ENCODE results near the gene CD99. TPM values are rescaled to one million over a fixed set of nuclear protein-coding genes. Genes with fewer than 3 reads are reported as not detected.
"Not testable (repeated sequence)": the region's sequence is repeated elsewhere in the genome, so short reads cannot be mapped to it uniquely, and the experiment has no call there.

CD99 gene
- total RNA-seq, 1 donor, result 184 TPM

- not testable (repeated sequence) for H3K27me3 ChIP-seq (ENCODE audit: insufficient read depth, low read length); H3K4me1 ChIP-seq (ENCODE audit: insufficient read depth, low read length); H3K9me3 ChIP-seq (ENCODE audit: low read depth, low read length); H3K4me3 ChIP-seq (ENCODE audit: low read length)
Observed at GRCh38 chrX:2755163-2755715, 64.1 kb downstream of the CD99 start.

- no peaks in the 10 kb centered on the region for H3K9me3 ChIP-seq (ENCODE audit: low read depth, low read length)
- H3K4me3 ChIP-seq (ENCODE audit: low read length), result no peak overlapping the region
- H3K4me1 ChIP-seq (ENCODE audit: insufficient read depth, low read length), result no peaks in the 10 kb centered on the region
- no peaks in the 10 kb centered on the region for H3K27me3 ChIP-seq (ENCODE audit: insufficient read depth, low read length)
Observed at GRCh38 chrX:2756548-2756947, 65.5 kb downstream of the CD99 start.

DNA sequence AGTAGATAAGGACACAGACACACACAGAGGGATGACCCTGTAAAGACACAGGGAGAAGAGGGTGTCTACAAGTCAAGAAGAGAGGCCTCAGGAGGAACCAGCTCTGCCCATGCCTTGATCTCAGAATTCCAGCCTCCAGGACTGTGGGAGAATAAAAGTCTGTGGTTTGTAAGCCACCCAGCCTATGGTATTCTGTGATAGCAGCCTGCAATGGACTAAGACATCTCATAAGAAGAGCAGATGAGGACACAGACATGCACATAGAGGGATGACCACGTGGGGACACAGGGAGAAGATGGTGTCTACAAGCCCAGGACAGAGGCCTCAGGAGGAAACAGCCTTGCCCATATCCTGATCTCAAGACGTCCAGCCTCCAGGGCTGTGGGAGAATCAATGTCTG lies 70.2 kb downstream of the CD99 start:
- Histone ChIP-seq H3K9me3 (ENCODE audit: low read depth, low read length) (no peaks in the 10 kb centered on the region), H3K4me1 (ENCODE audit: insufficient read depth, low read length) (no peaks in the 10 kb centered on the region), H3K4me3 (ENCODE audit: low read length) (no peak overlapping the region), H3K27me3 (ENCODE audit: insufficient read depth, low read length) (no peaks in the 10 kb centered on the region)

DNA sequence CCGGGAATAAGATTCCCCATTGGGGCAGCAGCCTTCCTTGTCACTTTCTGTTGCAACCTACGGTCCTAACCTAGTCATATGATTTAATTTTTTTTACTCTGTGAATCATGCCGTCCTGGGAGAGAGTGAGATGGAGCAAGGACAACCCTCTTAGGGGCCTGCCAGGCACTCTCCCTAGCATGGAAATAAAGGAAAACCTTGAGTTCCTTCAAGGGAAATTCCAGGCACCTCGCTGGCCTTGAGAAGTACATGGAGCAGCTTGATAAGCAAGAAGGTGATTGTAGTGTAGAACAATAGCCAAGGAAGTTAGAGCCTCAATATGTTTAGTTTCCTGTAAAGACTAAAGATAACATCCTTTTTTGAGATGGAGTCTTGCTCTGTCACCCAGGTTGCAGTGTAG lies 71.6 kb downstream of the CD99 start:
- not testable (repeated sequence) for H3K27me3 ChIP-seq (ENCODE audit: insufficient read depth, low read length); H3K4me3 ChIP-seq (ENCODE audit: low read length); H3K9me3 ChIP-seq (ENCODE audit: low read depth, low read length); H3K4me1 ChIP-seq (ENCODE audit: insufficient read depth, low read length)

DNA sequence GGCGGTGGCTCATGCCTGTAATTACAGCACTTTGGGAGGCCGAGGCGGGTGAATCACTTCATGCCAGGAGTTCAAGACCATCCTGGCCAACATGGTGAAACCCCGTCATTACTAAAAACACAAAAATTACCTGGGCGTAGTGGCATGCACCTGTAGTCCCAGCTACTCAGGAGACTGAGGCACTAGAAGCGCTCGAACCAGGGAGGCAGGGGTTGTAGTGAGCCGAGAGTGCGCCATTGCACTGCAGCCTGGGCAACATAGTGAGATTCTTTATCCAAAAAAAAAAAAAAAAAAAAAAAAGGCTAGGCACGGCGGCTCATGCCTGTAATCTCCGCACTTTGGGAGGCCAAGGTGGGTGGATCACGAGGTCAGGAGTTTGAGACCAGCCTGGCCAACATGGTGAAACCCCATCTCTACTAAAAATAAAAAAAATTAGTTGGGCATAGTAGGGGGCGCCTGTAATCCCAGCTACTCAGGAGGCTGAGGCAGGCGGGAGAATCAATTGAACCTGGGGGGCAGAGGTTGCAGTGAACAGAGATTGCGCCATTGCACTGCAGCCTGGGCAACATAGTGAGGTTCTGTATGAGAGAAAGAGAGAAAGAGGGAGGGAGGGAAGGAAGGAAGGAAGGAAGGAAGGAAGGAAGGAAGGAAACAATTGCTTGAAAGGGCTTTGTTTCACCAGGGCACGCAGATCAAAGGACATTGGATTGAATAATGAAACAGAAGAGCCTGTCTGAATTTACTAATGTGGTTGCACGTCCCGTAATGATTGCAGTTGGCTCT lies 73.9 kb downstream of the CD99 start:
- H3K27me3 ChIP-seq (ENCODE audit: insufficient read depth, low read length), result not testable (repeated sequence)

GRCh38 chrX:2765549-2765830 lies 74.4 kb downstream of the CD99 start:
- Histone ChIP-seq H3K27me3 (ENCODE audit: insufficient read depth, low read length) (no peaks in the 10 kb centered on the region), H3K4me3 (ENCODE audit: low read length) (no peak overlapping the region), H3K9me3 (ENCODE audit: low read depth, low read length) (no peaks in the 10 kb centered on the region), H3K4me1 (ENCODE audit: insufficient read depth, low read length) (peaks cover 9% of the 10 kb centered on the region)

More for the DNA sequence above, 73.9 kb downstream of the CD99 start:
- H3K4me3 ChIP-seq (ENCODE audit: low read length); H3K9me3 ChIP-seq (ENCODE audit: low read depth, low read length); H3K4me1 ChIP-seq (ENCODE audit: insufficient read depth, low read length): not testable (repeated sequence)

GRCh38 chrX:2766906-2767305 lies 75.8 kb downstream of the CD99 start:
- no peak overlapping the region for H3K4me3 ChIP-seq (ENCODE audit: low read length)
- H3K9me3 ChIP-seq (ENCODE audit: low read depth, low read length), result no peaks in the 10 kb centered on the region
- no peaks in the 10 kb centered on the region for H3K27me3 ChIP-seq (ENCODE audit: insufficient read depth, low read length)
- peaks cover 9% of the 10 kb centered on the region for H3K4me1 ChIP-seq (ENCODE audit: insufficient read depth, low read length)

GRCh38 chrX:2767631-2768455 lies 76.7 kb downstream of the CD99 start:
- Histone ChIP-seq H3K4me1 (ENCODE audit: insufficient read depth, low read length) (peaks cover 9% of the 10 kb centered on the region), H3K4me3 (ENCODE audit: low read length) (no peak overlapping the region), H3K27me3 (ENCODE audit: insufficient read depth, low read length) (no peaks in the 10 kb centered on the region), H3K9me3 (ENCODE audit: low read depth, low read length) (no peaks in the 10 kb centered on the region)

DNA sequence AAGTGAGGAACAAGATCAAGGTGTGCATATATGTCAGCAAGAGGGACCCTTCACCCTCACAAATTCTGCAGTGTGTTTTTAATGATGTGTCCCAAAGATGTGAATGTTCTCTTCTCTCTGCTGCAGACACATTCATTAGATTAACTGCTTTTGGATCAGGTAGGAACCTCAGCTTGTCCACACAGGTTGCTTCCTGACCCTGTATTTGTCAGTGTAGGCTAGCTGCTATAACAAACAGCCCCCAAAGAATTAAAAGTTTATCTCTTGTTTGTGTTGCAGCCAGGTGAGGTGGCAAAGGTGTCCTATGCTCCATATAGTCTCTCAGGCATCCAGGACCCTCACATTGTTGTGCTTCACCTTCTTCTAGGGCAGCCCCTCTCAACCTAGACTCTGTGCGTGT lies 78.5 kb downstream of the CD99 start:
- peaks cover 9% of the 10 kb centered on the region for H3K4me1 ChIP-seq (ENCODE audit: insufficient read depth, low read length)
- H3K27me3 ChIP-seq (ENCODE audit: insufficient read depth, low read length), result no peaks in the 10 kb centered on the region
- no peak overlapping the region for H3K4me3 ChIP-seq (ENCODE audit: low read length)
- H3K9me3 ChIP-seq (ENCODE audit: low read depth, low read length), result no peaks in the 10 kb centered on the region

GRCh38 chrX:2773166-2774055 lies 82.3 kb downstream of the CD99 start:
- H3K4me1 ChIP-seq (ENCODE audit: insufficient read depth, low read length); H3K27me3 ChIP-seq (ENCODE audit: insufficient read depth, low read length); H3K9me3 ChIP-seq (ENCODE audit: low read depth, low read length); H3K4me3 ChIP-seq (ENCODE audit: low read length): not testable (repeated sequence)

DNA sequence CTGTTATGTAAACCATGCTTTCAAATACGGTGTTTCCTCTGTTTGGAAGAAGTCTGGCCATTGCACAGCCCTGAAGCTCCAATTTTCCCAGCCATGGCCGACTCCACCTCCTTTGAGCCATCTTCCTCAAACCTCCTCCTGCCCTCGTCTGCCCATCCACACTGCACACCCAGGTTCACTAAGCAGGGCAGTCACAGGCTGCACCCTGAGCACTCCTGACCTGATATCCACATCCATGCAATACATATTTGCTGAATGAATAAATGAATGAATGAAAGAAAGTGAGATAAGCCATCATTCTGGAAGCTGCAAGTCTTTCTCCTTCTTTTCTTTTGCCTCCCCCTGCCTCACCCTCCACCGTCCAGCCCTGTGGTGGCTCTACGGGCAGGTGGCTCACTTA lies 83.0 kb downstream of the CD99 start:
- H3K9me3 ChIP-seq (ENCODE audit: low read depth, low read length), result no peaks in the 10 kb centered on the region
- no peak overlapping the region for H3K4me3 ChIP-seq (ENCODE audit: low read length)
- H3K27me3 ChIP-seq (ENCODE audit: insufficient read depth, low read length), result no peaks in the 10 kb centered on the region
- no peaks in the 10 kb centered on the region for H3K4me1 ChIP-seq (ENCODE audit: insufficient read depth, low read length)

- Histone ChIP-seq H3K27me3 (ENCODE audit: insufficient read depth, low read length) (no peaks in the 10 kb centered on the region), H3K4me3 (ENCODE audit: low read length) (no peak overlapping the region), H3K9me3 (ENCODE audit: low read depth, low read length) (no peaks in the 10 kb centered on the region), H3K4me1 (ENCODE audit: insufficient read depth, low read length) (no peaks in the 10 kb centered on the region)
Observed at GRCh38 chrX:2774776-2775175, 83.7 kb downstream of the CD99 start.

DNA sequence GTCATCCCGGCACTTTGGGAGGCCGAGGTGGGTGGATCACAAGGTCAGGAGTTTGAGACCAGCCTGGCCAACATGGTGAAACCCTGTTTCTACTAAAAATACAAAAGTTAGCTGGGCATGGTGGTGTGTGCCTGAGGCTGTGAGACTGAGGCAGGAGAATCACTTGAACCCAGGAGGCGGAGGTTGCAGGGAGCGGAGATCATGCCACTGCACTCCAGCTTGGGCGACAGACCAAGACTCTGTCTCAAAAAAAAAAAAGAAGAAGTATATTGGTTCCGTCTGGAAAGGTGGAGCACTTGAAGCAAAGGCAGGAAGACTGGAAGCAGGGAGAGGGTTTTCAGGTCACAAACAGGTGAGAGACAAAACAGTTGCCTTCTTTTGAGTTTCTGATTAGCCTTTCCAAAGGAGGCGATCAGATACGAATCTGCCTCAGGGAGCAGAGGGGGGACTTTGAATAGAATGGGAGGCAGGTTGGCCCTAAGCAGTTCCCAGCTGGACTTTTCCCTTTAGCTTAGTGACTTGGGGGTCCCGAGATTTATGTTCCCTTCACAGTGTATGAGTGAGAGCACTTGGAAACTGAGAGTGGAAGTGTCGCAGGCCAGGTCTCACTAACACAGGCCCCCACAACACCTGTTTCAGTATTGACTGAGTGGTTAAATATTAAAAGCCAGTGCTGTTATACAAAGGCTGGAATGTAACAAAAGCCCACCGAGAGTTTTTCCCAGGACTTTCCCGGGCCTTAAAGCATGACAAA lies 89.6 kb downstream of the CD99 start:
- H3K9me3 ChIP-seq (ENCODE audit: low read depth, low read length); H3K4me1 ChIP-seq (ENCODE audit: insufficient read depth, low read length); H3K4me3 ChIP-seq (ENCODE audit: low read length); H3K27me3 ChIP-seq (ENCODE audit: insufficient read depth, low read length): not testable (repeated sequence)

DNA sequence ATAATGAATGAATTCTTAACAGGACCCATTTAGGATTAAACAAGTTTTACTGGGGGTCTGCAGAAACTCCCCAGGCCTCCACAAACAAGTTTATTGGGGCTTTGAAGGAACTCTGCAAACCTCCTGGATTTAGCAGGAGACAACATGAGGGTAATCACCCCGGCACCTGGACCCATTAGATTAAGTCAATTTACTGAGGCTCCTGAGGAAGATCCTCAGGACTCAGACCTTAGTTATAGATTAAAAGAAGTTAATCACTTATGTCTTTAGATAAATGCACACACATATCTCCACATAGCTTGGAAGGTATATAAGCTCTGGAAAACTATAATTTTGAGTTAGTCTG lies 90.1 kb downstream of the CD99 start:
- Histone ChIP-seq H3K4me1 (ENCODE audit: insufficient read depth, low read length) (no peaks in the 10 kb centered on the region), H3K4me3 (ENCODE audit: low read length) (no peak overlapping the region), H3K27me3 (ENCODE audit: insufficient read depth, low read length) (no peaks in the 10 kb centered on the region), H3K9me3 (ENCODE audit: low read depth, low read length) (no peaks in the 10 kb centered on the region)
